C4-2B (cell line): ENCODE data around the gene CTNNA2.
A peak's percentile ranks its signal among the peaks of the same experiment; 100 is the strongest.

Experiments
- H3K27ac ChIP-seq: fragments of 450-650 bp; 2 replicates; pipeline ENCODE4 v1.5.1; 2017
- CTCF ChIP-seq: fragments of 450-650 bp; conservative IDR thresholded peaks from 2 replicates; pipeline ENCODE4 v1.5.1; 2017; ENCODE audit warnings: mild to moderate bottlenecking
- ZFX ChIP-seq: fragments of 450-650 bp; IDR thresholded peaks from 2 replicates; pipeline ENCODE4 v1.6.1; 2017

The CTNNA2 gene

DNA sequence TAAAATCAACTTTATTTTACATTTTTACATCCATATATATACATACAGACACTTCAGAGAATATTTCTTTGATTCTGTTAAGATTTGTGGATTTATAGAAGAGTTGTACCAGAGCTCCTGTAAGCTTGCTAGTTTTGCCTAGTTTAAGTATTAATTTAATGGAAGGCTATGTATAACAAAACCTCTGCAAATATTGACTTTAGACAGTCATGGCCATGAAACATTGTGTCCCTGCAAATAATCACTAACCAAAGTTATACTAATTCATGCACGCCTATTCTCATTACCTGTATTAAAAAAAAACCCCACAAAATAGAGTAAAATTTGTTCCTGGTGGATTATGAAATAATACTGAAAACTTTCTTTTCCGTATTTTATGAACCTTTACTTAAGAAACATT lies 379.3 kb downstream of the CTNNA2 start:
- H3K27ac ChIP-seq = no peak overlapping the region
- TF ChIP-seq CTCF (no peak), ZFX (no peak)

DNA sequence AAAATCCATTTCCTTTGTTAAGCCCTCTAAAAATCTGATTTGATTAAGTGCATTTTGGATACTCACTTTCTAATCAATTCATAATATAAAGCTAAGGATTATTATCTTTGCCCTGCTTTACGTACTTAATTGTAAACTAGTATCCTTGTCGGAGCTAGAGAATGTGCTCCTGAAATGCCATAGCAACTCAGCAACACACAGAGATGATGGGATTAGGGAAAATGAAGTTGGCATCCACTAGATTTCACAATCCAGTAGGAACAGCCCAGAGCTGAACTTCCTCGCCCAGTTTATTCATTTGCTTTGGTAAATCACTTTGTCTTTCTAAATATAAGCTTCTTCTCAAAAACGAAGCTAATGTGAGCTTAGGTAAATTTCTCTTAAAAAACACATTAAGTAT lies 386.3 kb downstream of the CTNNA2 start:
- H3K27ac ChIP-seq = no peak overlapping the region
- TF ChIP-seq CTCF (no peak), ZFX (no peak)

- TF ChIP-seq ZFX = no peak
- no peak for TF ChIP-seq CTCF
- no peak overlapping the region for H3K27ac ChIP-seq
These were observed 388.3 kb downstream of the CTNNA2 start for GRCh38 chr2:79901161-79901560.

DNA sequence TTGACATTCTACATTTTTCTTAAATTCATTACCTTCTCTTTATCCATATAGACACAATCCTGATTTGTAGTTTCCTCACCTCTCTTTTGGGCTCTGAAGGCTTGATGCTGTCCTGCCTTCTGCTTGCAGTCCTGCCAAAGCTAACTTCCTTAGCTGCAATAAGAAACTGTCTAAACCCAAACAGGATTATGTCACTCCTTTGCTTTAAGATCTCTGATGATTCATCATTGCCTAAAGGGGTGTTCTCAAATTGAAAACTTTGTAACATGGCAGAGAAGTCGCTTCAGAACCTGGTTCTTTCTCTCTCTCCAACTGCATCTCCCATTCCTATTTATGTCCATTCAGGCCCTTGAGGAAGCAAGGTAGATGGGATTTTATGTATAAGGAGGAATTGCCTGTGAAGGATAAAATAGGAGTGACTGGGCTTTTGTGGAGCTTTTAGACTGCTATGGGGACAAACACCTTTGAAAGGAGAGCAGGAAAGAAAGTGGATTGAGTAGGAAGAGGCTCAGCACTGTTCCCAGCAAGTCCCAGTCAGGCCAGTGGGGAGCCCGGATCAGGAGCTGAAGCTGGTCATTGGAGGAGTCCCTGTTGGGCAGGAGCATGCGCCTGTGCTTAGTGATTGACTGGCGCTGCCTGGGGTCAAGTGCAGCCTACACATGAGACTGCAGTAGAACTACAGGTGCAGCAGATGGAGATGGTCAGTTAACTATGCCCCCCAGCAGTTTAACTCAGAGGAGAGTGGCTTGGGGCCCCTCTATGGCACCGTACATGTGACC lies 390.6 kb downstream of the CTNNA2 start:
- no peak overlapping the region for H3K27ac ChIP-seq
- TF ChIP-seq CTCF (no peak), ZFX (no peak)

DNA sequence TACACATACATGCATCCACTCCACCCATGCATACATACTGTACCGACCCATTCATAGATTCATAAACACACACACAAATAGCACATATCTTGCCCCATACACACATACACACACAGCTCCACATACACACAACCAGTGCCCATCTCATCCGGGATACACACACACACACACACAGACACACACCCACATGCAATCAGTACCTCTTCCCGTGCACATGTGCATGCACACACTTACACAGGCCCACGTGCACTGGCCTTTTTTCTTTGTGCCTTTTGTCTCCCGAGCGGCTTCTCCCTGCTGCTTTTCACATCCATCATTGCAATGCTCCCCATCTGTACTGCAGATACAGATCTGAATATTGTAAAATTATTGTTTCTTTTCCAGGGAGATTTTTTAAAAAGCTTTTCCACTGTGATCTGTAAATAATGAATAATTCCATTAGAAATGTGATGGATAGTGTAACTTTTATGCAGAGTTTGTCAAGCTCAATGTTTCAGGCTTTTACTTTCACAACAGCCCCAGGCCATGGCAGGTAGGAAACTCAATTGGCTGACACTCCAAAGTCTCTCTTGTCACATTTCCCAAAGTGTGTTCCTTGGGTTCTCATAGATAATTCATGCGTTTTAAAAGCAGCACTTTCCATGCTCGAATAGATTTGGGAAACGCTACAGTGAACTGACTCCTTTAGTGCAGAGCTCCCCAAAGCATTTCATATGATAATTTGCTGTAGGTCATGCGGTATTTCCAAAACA lies 393.5 kb downstream of the CTNNA2 start:
- TF ChIP-seq ZFX (no peak), CTCF (no peak)
- H3K27ac ChIP-seq = no peak overlapping the region

DNA sequence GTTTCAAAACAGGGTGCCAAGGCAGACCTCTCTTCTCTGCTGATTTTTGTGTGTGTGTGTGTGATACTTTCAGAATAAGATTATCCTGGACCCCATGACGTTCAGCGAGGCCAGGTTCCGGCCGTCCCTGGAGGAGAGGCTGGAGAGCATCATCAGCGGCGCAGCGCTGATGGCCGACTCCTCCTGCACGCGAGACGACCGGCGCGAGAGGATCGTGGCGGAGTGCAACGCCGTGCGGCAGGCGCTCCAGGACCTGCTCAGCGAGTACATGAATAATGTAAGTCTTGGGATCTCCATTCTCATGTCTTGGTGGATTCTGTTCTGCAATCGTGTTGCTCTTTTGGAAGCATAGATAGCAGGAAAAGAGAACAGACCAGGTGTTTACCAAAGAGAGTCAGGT lies 396.7 kb downstream of the CTNNA2 start:
- no peak for TF ChIP-seq ZFX
- no peak for TF ChIP-seq CTCF
- H3K27ac ChIP-seq = no peak overlapping the region

DNA sequence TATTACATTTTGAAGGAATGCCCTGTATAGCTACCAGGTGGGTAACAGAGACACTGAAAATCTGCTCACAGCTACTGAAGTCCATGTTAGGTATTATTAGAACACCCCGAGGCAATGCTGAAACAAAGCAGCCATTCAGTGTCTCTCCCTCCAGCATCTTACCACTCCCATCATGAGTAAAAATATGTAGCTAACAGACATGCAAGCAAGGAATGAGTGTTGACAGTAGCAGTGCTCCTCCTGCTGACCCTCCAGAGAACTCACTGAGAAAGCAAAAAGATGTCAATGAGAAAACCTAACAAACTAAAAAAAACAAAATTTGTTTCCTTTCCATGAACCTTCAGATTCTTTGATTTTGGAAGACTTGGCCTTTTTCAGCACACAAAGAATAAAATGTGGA lies 397.8 kb downstream of the CTNNA2 start:
- no peak overlapping the region for H3K27ac ChIP-seq
- no peak for TF ChIP-seq ZFX
- peak; percentile 10; the same call in 1 of the 2 replicates for TF ChIP-seq CTCF
